Liver (tissue), 9 donors: ENCODE measurements around the gene IFNLR1. TPM values are rescaled to one million over a fixed set of nuclear protein-coding genes. Genes with fewer than 3 reads are reported as not detected.

Source experiments
- DNase-seq: peaks from one replicate; pipeline ENCODE4 v3.0.0-alpha.2; 2017; ENCODE audit warnings: low spot score
- H3K27ac ChIP-seq, 2 donors: one replicate each; pipeline ENCODE4 v1.7.0; 2013; ENCODE audit warnings: inconsistent platforms in 2 of 2, low read length in 2 of 2, control low read depth in 1 of 2, low read depth in 1 of 2, mild to moderate bottlenecking in 1 of 2
- H3K27me3 ChIP-seq, 4 donors: one replicate each; pipeline versions ENCODE4 v1.6.1 to v1.7.0; 2013; ENCODE audit warnings: low read length in 3 of 4, inconsistent platforms in 1 of 4, mild to moderate bottlenecking in 1 of 4, moderate library complexity in 1 of 4; ENCODE audit not compliant: control insufficient read depth in 4 of 4, insufficient read depth in 4 of 4
- H3K36me3 ChIP-seq, 4 donors: one replicate each; pipeline versions ENCODE4 v1.6.1 to v1.7.0; 2013; ENCODE audit warnings: low read length in 3 of 4, mild to moderate bottlenecking in 3 of 4, low read depth in 1 of 4, moderate library complexity in 1 of 4; ENCODE audit not compliant: control insufficient read depth in 4 of 4, insufficient read depth in 3 of 4
- H3K4me1 ChIP-seq, 4 donors: one replicate each; pipeline versions ENCODE4 v1.6.1 to v1.7.0; 2013; ENCODE audit warnings: low read length in 3 of 4, mild to moderate bottlenecking in 3 of 4, moderate library complexity in 1 of 4; ENCODE audit not compliant: control insufficient read depth in 4 of 4, insufficient read depth in 4 of 4
- H3K4me3 ChIP-seq, 3 donors: one replicate each; pipeline versions ENCODE4 v1.6.1 to v1.7.0; 2013; ENCODE audit warnings: low read length in 3 of 3, control low read depth in 1 of 3, low read depth in 1 of 3, mild to moderate bottlenecking in 1 of 3
- H3K9ac ChIP-seq, 2 donors: one replicate each; pipeline ENCODE4 v1.7.0; 2013; ENCODE audit warnings: low read length in 2 of 2, mild to moderate bottlenecking in 2 of 2, moderate library complexity in 2 of 2, control low read depth in 1 of 2, low read depth in 1 of 2
- H3K9me3 ChIP-seq, 4 donors: one replicate each; pipeline versions ENCODE4 v1.6.1 to v1.7.0; 2013; ENCODE audit warnings: low read length in 3 of 4; ENCODE audit not compliant: control insufficient read depth in 4 of 4
- ATF3 ChIP-seq: IDR thresholded peaks from 2 replicates; pipeline ENCODE4 v1.6.1; 2016; ENCODE audit warnings: antibody characterized with exemption
- CTCF ChIP-seq: fragments of 150-350 bp; IDR thresholded peaks from 2 replicates; pipeline ENCODE4 v1.5.1; 2017; ENCODE audit warnings: improper control_type of control experiment, low read depth, low read length; ENCODE audit not compliant: missing input control
- FOXA1 ChIP-seq: IDR thresholded peaks from 2 replicates; pipeline ENCODE4 v1.6.1; 2016; ENCODE audit warnings: antibody characterized with exemption
- GABPA ChIP-seq, 2 donors: IDR thresholded peaks in 1 of 2; conservative IDR thresholded peaks in 1 of 2; 2 replicates each; pipeline ENCODE4 v1.6.1; 2016; ENCODE audit warnings: antibody characterized with exemption in 2 of 2, mild to moderate bottlenecking in 1 of 2, moderate library complexity in 1 of 2
- HNF4A ChIP-seq, 2 donors: conservative IDR thresholded peaks; 2 replicates each; pipeline ENCODE4 v1.6.1; 2016; ENCODE audit warnings: antibody characterized with exemption in 2 of 2, mild to moderate bottlenecking in 2 of 2
- JUND ChIP-seq, 2 donors: IDR thresholded peaks; 2 replicates each; pipeline ENCODE4 v1.6.1; 2016; ENCODE audit warnings: antibody characterized with exemption in 2 of 2
- MAX ChIP-seq: IDR thresholded peaks from 2 replicates; pipeline ENCODE4 v1.6.1; 2016; ENCODE audit warnings: antibody characterized with exemption
- NR2F2 ChIP-seq: IDR thresholded peaks from 2 replicates; pipeline ENCODE4 v1.6.1; 2016; ENCODE audit warnings: antibody characterized with exemption
- RAD21 ChIP-seq, 2 donors: IDR thresholded peaks; 2 replicates each; pipeline ENCODE4 v1.6.1; 2016; ENCODE audit warnings: antibody characterized with exemption in 2 of 2, mild to moderate bottlenecking in 2 of 2
- RXRA ChIP-seq, 2 donors: IDR thresholded peaks; 2 replicates each; pipeline ENCODE4 v1.6.1; 2017 to 2018; ENCODE audit warnings: antibody characterized with exemption in 2 of 2, mild to moderate bottlenecking in 1 of 2
- SP1 ChIP-seq: IDR thresholded peaks from 2 replicates; pipeline ENCODE4 v1.6.1; 2018; ENCODE audit warnings: antibody characterized with exemption, mild to moderate bottlenecking
- TAF1 ChIP-seq: conservative IDR thresholded peaks from 2 replicates; pipeline ENCODE4 v1.6.1; 2016; ENCODE audit warnings: antibody characterized with exemption, mild to moderate bottlenecking
- YY1 ChIP-seq: IDR thresholded peaks from 2 replicates; pipeline ENCODE4 v1.6.1; 2016; ENCODE audit warnings: antibody characterized with exemption, mild to moderate bottlenecking
- WGBS: extraction: QIAGEN DNeasy Blood & Tissue Kit; methylation state at CpG from one replicate; pipeline ENCODE4 v1.1.7; 2013; 5-methylcytosine and 5-hydroxymethylcytosine counted together
- polyA plus RNA-seq, 2 donors: library from polyadenylated mRNA; stranded (reverse) in 1 of 2; unstranded in 1 of 2; fragments of 200-250 nt in 1 of 2; fragments of >200 nt in 1 of 2; fragmentation: Nextera tagmentation in 1 of 2; extraction: Ambion mirVana in 1 of 2; gene quantifications; one replicate each; pipeline versions ENCODE4 v1.2.1 to v1.2.3, GENCODE V29; 2013 to 2015
- total RNA-seq, 2 donors: library from RNA; depleted of rRNA; stranded (reverse); fragments of >200 nt; gene quantifications; one replicate each; pipeline ENCODE4 v1.2.3, GENCODE V29; 2014
- donor health status: healthy.
- donor health status: healthy.
- donor health status: healthy.
- donor health status: healthy.
- donor health status: healthy.

Gene IFNLR1
- total and polyA plus RNA-seq, 4 donors = 2.2 to 6.4 (median 3.5) TPM

- Histone ChIP-seq H3K9me3 (no peaks in the 10 kb centered on the region), H3K4me3 (no peak overlapping the region), H3K36me3 (peaks cover 3 to 45% (median 17%) of the 10 kb centered on the region in 4 donors), H3K4me1 (peaks cover 0 to 6% (median 1%) of the 10 kb centered on the region in 4 donors), H3K27ac (no peak overlapping the region), H3K27me3 (no peaks in the 10 kb centered on the region), H3K9ac (no peak overlapping the region)
- no peak for DNase-seq
- 97% methylated on average over 18 of the region's 18 CpGs for WGBS
- no peak for TF ChIP-seq HNF4A (conservative IDR thresholded peaks at IDR 0.05)
Observed at GRCh38 chr1:24156542-24157260, 30.4 kb downstream of the IFNLR1 start.

GRCh38 chr1:24155011-24155782 lies 31.9 kb downstream of the IFNLR1 start:
- no peaks in the 10 kb centered on the region for H3K9me3 ChIP-seq
- H3K4me1 ChIP-seq = peaks cover 0 to 20% (median 10%) of the 10 kb centered on the region in 4 donors
- H3K36me3 ChIP-seq = peaks cover 3 to 37% (median 17%) of the 10 kb centered on the region in 4 donors
- H3K4me3 ChIP-seq = no peak overlapping the region
- H3K27me3 ChIP-seq = no peaks in the 10 kb centered on the region
- H3K27ac ChIP-seq = no peak overlapping the region
- no peak overlapping the region for H3K9ac ChIP-seq
- peak; percentile 85 for TF ChIP-seq NR2F2
- TF ChIP-seq RAD21 (IDR thresholded peaks at IDR 0.05) = no peak
- no peak for TF ChIP-seq JUND (IDR thresholded peaks at IDR 0.05)
- peak; percentile 47 to 81 for TF ChIP-seq HNF4A (conservative IDR thresholded peaks at IDR 0.05)
- TF ChIP-seq SP1 = peak; percentile 50
- peak; percentile 39 to 71 for TF ChIP-seq RXRA (IDR thresholded peaks at IDR 0.05)
- no peak for DNase-seq
- 38% methylated on average over 11 of the region's 11 CpGs for WGBS

- Histone ChIP-seq H3K9me3 (no peaks in the 10 kb centered on the region), H3K36me3 (peaks cover 3 to 29% (median 14%) of the 10 kb centered on the region in 4 donors), H3K27me3 (no peaks in the 10 kb centered on the region), H3K9ac (no peak overlapping the region), H3K27ac (no peak overlapping the region), H3K4me3 (no peak overlapping the region), H3K4me1 (peaks cover 0 to 22% (median 10%) of the 10 kb centered on the region in 4 donors)
- DNase-seq = no peak
- TF ChIP-seq FOXA1 (no peak), YY1 (no peak), MAX (no peak), CTCF (no peak), NR2F2 (no peak), ATF3 (no peak), RXRA (IDR thresholded peaks at IDR 0.05) (no peak), TAF1 (no peak), GABPA (IDR thresholded peaks at IDR 0.05 in 1 of 2, conservative IDR thresholded peaks at IDR 0.05 in 1 of 2) (no peak)
- WGBS = 83% methylated on average over 8 of the region's 8 CpGs
Observed at GRCh38 chr1:24154215-24154614, 32.9 kb downstream of the IFNLR1 start.
